HCT116 (cell line): ENCODE results near the gene GTF2F1. TPM values are rescaled to one million over a fixed set of nuclear protein-coding genes. Genes with fewer than 3 reads are reported as not detected.

Experiments
- ATAC-seq: fragments of 200-7000 bp; cut with Tn5 transposase; 2 replicates; pipeline ENCODE4 v1.9.1; 2020; ENCODE audit warnings: mild to moderate bottlenecking, moderate library complexity
- BruUV-seq: library from RNA; stranded (reverse); fragments of 400-500 nt; replicated peaks from 2 replicates; lab custom pipeline; 2021; lab: Mats Ljungman, UMichigan
- CTCF ChIA-PET: fragments of 300-600 bp; sonication (Branson Sonifier 250); formaldehyde crosslinking; loops from one replicate; lab custom pipeline; 2021; ENCODE audit warnings: antibody characterized with exemption; lab: Charles Lee
- POLR2A ChIA-PET: fragments of 300-600, 350-600 bp; sonication (Branson Sonifier 250); formaldehyde crosslinking; loops from one replicate; lab custom pipeline; 2021; ENCODE audit warnings: antibody characterized with exemption; lab: Charles Lee
- RAD21 ChIA-PET, 2 experiments: fragments of 300-600 bp; sonication (Branson Sonifier 250); formaldehyde crosslinking; loops; one replicate each; lab custom pipeline; 2023; ENCODE audit warnings: low total read pairs in 2 of 2; ENCODE audit not compliant: uncharacterized antibody in 2 of 2, unreplicated experiment in 2 of 2, low non-redundant PET in 1 of 2; lab: Charles Lee
- DNase-seq: peaks from one replicate; pipeline ENCODE4 v3.0.0-alpha.2; 2010; ENCODE audit warnings: low read depth, low spot score
- H2AFZ ChIP-seq: fragments of 200-600 bp; shearing (Covaris generic), sonication (generic); 2 replicates; pipeline ENCODE4 v1.6.1; 2017; ENCODE audit warnings: low read depth, mixed run types, mixed read lengths, antibody characterized with exemption, low read length; ENCODE audit not compliant: poor library complexity, severe bottlenecking
- H3K27ac ChIP-seq: 2 replicates; pipeline ENCODE4 v1.5.1; 2012; ENCODE audit warnings: low read depth, low read length
- H3K27me3 ChIP-seq: fragments of 200-600 bp; sonication (generic); 2 replicates; pipeline ENCODE4 v1.6.1; 2016; ENCODE audit warnings: mixed run types, low read length, mixed read lengths; ENCODE audit not compliant: insufficient read depth
- H3K36me3 ChIP-seq, 2 experiments: fragments of 200-500 bp in 1 of 2; fragments of 200-600 bp in 1 of 2; sonication (Bioruptor generic) in 1 of 2; sonication (generic) in 1 of 2; 2 replicates each; pipeline versions ENCODE4 v1.5.1 to v1.6.1; 2014 to 2016; ENCODE audit warnings: low read length in 2 of 2, inconsistent platforms in 1 of 2, mixed read lengths in 1 of 2, mixed run types in 1 of 2; ENCODE audit not compliant: insufficient read depth in 2 of 2, control insufficient read depth in 1 of 2
- H3K4me1 ChIP-seq, 2 experiments: fragments of 200-600 bp in 1 of 2; sonication (generic) in 1 of 2; 2 replicates each; pipeline versions ENCODE4 v1.5.1 to v1.6.1; 2012 to 2017; ENCODE audit warnings: low read length in 2 of 2, inconsistent platforms in 1 of 2, mild to moderate bottlenecking in 1 of 2, mixed read lengths in 1 of 2, mixed run types in 1 of 2, moderate library complexity in 1 of 2; ENCODE audit not compliant: insufficient read depth in 2 of 2, control insufficient read depth in 1 of 2
- H3K4me2 ChIP-seq: fragments of 200-600 bp; sonication (generic); 2 replicates; pipeline ENCODE4 v1.6.1; 2017; ENCODE audit warnings: mixed run types, low read length, mixed read lengths
- H3K4me3 ChIP-seq, 2 experiments: fragments of 200-600 bp in 1 of 2; sonication (generic) in 1 of 2; replicated peaks in 1 of 2; 2 replicates each; pipeline ENCODE4 v1.5.1; 2011 to 2016; ENCODE audit warnings: low read length in 2 of 2, control low read depth in 1 of 2, low read depth in 1 of 2, mild to moderate bottlenecking in 1 of 2, mixed read lengths in 1 of 2, mixed run types in 1 of 2
- H3K79me2 ChIP-seq: fragments of 200-600 bp; sonication (generic); 2 replicates; pipeline ENCODE4 v1.6.1; 2017; ENCODE audit warnings: mild to moderate bottlenecking, mixed run types, low read length, moderate library complexity, mixed read lengths; ENCODE audit not compliant: insufficient read depth
- H3K9ac ChIP-seq: fragments of 200-600 bp; sonication (generic); 2 replicates; pipeline ENCODE4 v1.6.1; 2016; ENCODE audit warnings: low read length, mixed read lengths
- H3K9me2 ChIP-seq: fragments of 200-600 bp; sonication (generic), shearing (Covaris generic); 2 replicates; pipeline ENCODE4 v1.6.1; 2017; ENCODE audit warnings: mixed run types, mild to moderate bottlenecking, moderate library complexity; ENCODE audit not compliant: insufficient read depth
- H3K9me3 ChIP-seq, 2 experiments: fragments of 200-500 bp in 1 of 2; fragments of 200-600 bp in 1 of 2; sonication (Bioruptor generic) in 1 of 2; sonication (generic) in 1 of 2; 2 replicates each; pipeline ENCODE4 v1.6.1; 2014 to 2017; ENCODE audit warnings: low read length in 2 of 2, mixed read lengths in 2 of 2, inconsistent platforms in 1 of 2, low read depth in 1 of 2, mild to moderate bottlenecking in 1 of 2, mixed run types in 1 of 2, moderate library complexity in 1 of 2; ENCODE audit not compliant: control insufficient read depth in 1 of 2, insufficient read depth in 1 of 2
- H4K20me1 ChIP-seq: fragments of 200-600 bp; sonication (generic), shearing (Covaris generic); 2 replicates; pipeline ENCODE4 v1.6.1; 2017; ENCODE audit warnings: mixed run types, mild to moderate bottlenecking, moderate library complexity; ENCODE audit not compliant: insufficient read depth
- ATF3 ChIP-seq: IDR thresholded peaks from 2 replicates; pipeline ENCODE4 v1.6.1; 2012
- CBX3 ChIP-seq: IDR thresholded peaks from 2 replicates; pipeline ENCODE4 v1.6.1; 2012; ENCODE audit warnings: low read depth
- CEBPB ChIP-seq: IDR thresholded peaks from 2 replicates; pipeline ENCODE4 v1.6.1; 2012; ENCODE audit warnings: low read depth
- EGR1 ChIP-seq: IDR thresholded peaks from 2 replicates; pipeline ENCODE4 v1.6.1; 2012; ENCODE audit warnings: low read depth
- EZH2 ChIP-seq: fragments of 200-600 bp; sonication (generic); IDR thresholded peaks from 2 replicates; pipeline ENCODE4 v1.6.1; 2017; ENCODE audit warnings: antibody characterized with exemption, mixed run types
- FOSL1 ChIP-seq: IDR thresholded peaks from 2 replicates; pipeline ENCODE4 v1.6.1; 2012; ENCODE audit warnings: low read depth
- MAX ChIP-seq: IDR thresholded peaks from 2 replicates; pipeline ENCODE4 v1.6.1; 2012
- POLR2A ChIP-seq: IDR thresholded peaks from 2 replicates; pipeline ENCODE4 v1.7.0; 2011; ENCODE audit warnings: borderline replicate concordance; ENCODE audit not compliant: insufficient read depth, insufficient read length; ENCODE audit errors: extremely low read depth
- SIN3A ChIP-seq: IDR thresholded peaks from 2 replicates; pipeline ENCODE4 v1.6.1; 2012; ENCODE audit warnings: low read depth
- SP1 ChIP-seq: IDR thresholded peaks from 2 replicates; pipeline ENCODE4 v1.6.1; 2012; ENCODE audit warnings: low read depth
- ZBTB33 ChIP-seq: IDR thresholded peaks from 2 replicates; pipeline ENCODE4 v1.6.1; 2011; ENCODE audit warnings: mild to moderate bottlenecking, low read length, moderate library complexity; ENCODE audit not compliant: insufficient replicate concordance; ENCODE audit errors: extremely low read depth
- intact Hi-C: fragments of 100-400 bp; cut with micrococcal nuclease; formaldehyde crosslinking; loops from 2 replicates; pipeline ENCODE4 v1.10.0; 2022
- total RNA-seq: library from RNA; stranded (reverse); gene quantifications from one replicate; pipeline ENCODE4 v1.2.1, GENCODE V29; 2021; ENCODE audit not compliant: unreplicated experiment

GTF2F1 gene
- total RNA-seq, 1 experiment from 2014 or later = 82.0 TPM

GRCh38 chr19:6416658-6417405 is 23.9 kb upstream of the GTF2F1 start:
- H3K27me3 ChIP-seq = no peaks in the 10 kb centered on the region
- ChIA-PET CTCF (interaction anchor here (1.0 kb wide), 1 partner anchor 9 kb away, joined by 3 read pairs; no protein-coding TSS in a partner anchor), POLR2A (no interaction called here), RAD21 (no interaction called here)
- H3K36me3 ChIP-seq = peaks cover 67 to 69% of the 10 kb centered on the region in 2 experiments
- no peak overlapping the region for H3K27ac ChIP-seq
- H3K9ac ChIP-seq = no peak overlapping the region
- no peak for TF ChIP-seq CEBPB
- no peak for TF ChIP-seq EGR1
- TF ChIP-seq ZBTB33 = no peak
- no peak for TF ChIP-seq POLR2A
- TF ChIP-seq CBX3 = no peak
- TF ChIP-seq FOSL1 = no peak
- no peak for TF ChIP-seq ATF3
- no peak for TF ChIP-seq SIN3A
- no peak for TF ChIP-seq SP1
- TF ChIP-seq MAX = no peak
- TF ChIP-seq EZH2 = no peak
- peaks cover 17% of the 10 kb centered on the region; the same call in 1 of the 2 replicates for H4K20me1 ChIP-seq
- peaks cover 54% of the 10 kb centered on the region for H3K79me2 ChIP-seq
- intact Hi-C loops = no loop called here
- no peaks in the 10 kb centered on the region for H3K4me1 ChIP-seq
- H3K9me2 ChIP-seq = no peaks in the 10 kb centered on the region
- DNase-seq = no peak
- BruUV-seq = no TSS peak
- H2AFZ ChIP-seq = no peak overlapping the region
- no peaks in the 10 kb centered on the region for H3K9me3 ChIP-seq
- no peak overlapping the region for H3K4me3 ChIP-seq
- no peak overlapping the region for H3K4me2 ChIP-seq
- ATAC-seq = no peak
